Glomerular visceral epithelial cell (primary cell): ENCODE results near the gene MRPL28.
"Not testable (repeated sequence)": the region's sequence is repeated elsewhere in the genome, so short reads cannot be mapped to it uniquely, and the experiment has no call there.

Experiments used
- DNase-seq: peaks from one replicate; pipeline ENCODE4 v3.0.0-alpha.2; 2016; ENCODE audit errors: extremely low spot score

MRPL28 gene

GRCh38 chr16:360698-361336, 9.5 kb downstream of the MRPL28 start:
- DNase-seq: no peak

DNA sequence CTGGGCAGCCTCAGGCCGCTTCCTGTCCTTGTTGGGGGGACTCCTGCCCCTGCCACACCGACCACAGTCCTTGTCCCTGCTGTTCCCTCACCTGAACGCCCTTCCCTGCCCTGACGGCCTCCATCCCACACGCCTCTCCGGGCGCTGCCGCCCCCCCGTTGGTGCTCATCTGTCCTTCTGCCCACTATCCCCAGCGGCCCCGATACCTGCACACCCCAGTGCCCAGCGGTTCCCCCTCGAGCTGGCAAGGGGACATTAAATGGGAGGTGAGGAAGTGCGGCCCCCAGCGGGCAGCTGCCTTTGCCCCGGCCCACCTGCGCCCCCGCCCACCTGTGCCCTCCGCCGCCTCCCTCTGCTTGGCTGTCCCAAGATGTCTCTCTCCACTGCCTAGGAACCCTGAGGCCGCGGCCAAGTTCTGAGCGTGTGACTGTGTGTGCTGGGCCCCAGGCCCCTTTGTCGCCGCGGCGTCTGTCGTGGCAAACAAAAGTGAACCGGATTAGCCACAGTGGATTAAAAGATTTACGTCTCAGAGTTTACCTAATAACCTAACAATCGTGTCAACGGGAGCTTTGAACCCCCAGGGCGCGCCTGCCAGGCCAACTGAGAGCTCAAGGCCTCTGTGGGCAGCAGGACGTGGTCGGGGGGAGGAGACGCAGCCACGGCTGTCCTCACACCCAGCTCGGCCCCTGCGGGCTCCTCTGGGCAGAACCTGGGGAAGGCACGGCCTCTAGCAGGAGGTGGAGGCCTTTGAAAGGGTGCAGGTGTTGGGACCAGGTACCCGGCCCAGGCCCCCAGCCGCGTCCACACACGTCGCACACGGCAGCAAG, 10.3 kb downstream of the MRPL28 start:
- no peak for DNase-seq

DNA sequence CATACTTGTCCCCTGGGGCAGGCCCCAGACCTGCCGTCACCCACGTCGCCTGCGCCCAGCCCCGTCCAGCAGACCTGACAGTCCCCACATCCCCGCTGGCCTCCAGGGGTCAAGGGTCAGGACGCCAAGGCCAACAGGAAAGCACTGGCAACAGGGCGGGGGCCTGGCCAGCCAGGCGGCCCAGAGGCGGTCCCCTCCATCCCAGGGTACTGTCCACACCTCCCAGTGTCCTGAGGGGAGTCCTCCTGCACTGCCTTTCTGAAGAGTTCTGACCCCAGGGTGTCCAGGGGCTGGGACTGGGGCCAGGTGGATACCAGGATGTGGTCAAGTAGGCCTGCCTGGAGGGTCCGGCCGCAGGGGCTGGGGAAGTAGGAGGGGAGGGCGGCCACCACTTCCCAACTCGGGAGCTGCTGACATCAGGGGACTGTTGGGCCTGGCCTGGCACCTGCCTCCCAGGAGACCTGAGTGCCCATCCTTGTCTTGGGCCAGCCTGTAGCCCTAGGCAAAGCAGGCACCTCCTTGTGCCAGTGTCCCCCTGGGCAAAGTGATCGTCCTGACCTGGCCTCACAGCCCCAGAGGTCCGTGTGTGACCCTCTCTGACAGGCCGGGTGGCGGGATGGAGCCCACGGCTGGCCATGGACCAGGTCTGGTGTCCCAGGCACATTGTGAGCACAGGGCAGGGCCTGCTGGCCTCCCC, 11.1 kb downstream of the MRPL28 start:
- no peak for DNase-seq

DNA sequence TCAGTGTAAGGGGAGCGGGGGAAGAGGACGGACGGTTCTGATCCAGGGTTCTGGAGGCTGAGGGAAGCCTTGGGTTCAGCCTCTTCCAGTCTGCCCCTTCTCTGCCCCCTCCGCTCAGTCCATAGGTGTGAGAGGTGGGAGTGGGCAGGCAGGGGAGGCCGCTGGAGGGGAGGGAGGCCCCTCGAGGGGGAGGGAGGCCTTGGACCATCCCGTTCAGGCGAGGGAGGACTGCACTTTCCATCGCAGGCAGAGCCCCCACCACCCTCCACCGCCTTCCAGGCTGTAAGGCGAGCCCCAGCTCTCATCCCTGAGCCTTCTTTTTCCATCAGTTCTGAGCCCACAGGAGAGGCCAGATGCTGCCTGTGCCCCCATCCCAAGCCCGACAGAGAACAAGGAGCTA, 13.6 kb downstream of the MRPL28 start:
- DNase-seq: no peak

DNA sequence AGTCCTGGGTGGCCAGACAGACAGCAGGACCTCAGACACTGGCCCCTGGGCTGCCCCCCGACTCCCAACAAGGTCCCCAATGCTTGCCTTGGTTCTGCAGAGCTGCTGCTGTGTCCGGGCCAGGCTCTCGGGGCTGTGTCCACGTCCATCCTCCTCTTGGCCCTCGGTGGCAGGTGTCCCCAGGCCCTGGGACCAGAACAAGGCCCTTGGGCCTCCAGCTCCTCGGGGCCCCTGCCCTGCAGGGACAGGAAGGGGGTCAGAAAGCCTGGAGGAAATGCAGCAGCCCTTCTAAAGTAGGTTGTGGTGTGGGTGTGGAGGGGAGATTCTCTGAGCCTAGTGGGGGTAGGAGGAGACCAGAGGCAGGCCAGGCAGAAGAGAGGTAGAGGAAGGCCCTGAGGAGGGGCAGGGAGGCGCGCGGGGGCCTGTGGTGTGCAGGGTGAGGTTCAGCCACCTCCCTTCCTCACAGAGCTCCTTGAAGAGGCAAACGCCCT, 15.3 kb downstream of the MRPL28 start:
- DNase-seq: no peak

DNA sequence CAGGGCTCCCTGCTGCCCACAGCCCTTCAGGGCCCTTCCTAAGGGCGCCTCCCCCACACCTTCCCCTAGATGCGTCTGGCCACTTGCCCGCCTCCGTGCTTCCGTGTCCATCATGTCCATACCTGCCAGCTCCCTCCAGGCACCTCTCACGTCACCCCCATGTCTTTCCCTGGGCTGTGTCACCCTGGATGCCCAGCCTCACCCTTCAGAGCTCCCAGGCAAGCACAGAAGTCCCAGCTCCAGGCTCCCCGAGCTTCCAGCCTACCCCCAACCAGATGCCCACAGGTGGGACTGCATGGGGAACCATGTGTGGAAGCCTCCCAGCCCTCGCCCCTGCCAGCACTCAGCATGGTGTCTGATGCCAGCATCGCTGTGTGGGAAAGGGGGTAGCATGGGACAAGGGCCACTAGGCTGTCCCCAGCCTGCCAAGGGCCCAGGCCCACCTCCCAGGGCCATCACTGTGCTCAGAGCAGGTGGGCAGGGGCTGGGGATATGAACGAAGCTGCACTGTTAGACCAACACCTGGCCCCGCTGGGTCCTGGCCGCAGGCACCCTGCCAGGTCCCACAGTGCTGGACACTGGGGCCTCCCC, 16.0 kb downstream of the MRPL28 start:
- no peak for DNase-seq

GRCh38 chr16:353404-354290, 16.7 kb downstream of the MRPL28 start:
- no peak for DNase-seq

- peak; percentile 99 for DNase-seq
Measured at GRCh38 chr16:352547-353403, 17.6 kb downstream of the MRPL28 start, which contains the start of gene AXIN1. Gene AXIN1, minus strand, starts transcription at chr16:352723. Its CDS starts 5,698 bp downstream, at chr16:347025.

DNA sequence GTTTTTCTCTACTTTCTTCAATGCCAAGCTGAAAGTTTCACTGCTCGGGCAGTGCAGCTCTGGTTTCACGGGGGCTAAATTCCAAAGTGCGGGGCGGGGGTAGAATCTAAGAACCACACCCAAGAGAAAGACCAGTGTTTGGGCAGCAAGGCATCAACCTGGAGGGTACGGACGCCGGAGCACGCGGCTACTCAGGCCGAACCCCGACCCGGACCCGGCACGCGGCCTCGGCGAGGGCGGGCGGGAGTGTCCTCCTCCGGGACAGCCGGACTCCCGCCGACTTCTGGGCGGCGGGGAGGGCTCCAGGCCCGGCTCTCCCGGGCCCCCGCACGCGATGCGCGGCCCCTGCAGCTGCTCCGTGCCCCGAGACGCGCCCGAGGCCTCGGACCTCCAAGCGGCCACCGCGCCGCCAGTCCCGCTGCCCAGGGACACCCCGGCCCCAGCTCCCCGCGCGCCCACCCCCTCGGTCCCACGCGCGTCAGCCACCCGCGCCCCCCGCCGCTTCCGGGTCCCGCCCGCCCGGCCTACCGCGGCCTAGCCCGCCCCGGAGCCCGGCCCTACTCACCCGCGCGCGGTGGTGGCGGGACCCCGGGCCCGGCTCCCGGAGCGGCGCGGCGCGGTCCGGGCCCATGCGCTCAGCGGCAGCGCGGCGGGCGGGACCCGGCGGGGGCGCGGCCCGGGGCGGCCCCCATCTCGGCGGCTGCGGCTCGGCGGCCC, 18.4 kb downstream of the MRPL28 start:
- peak; percentile 16 for DNase-seq

DNA sequence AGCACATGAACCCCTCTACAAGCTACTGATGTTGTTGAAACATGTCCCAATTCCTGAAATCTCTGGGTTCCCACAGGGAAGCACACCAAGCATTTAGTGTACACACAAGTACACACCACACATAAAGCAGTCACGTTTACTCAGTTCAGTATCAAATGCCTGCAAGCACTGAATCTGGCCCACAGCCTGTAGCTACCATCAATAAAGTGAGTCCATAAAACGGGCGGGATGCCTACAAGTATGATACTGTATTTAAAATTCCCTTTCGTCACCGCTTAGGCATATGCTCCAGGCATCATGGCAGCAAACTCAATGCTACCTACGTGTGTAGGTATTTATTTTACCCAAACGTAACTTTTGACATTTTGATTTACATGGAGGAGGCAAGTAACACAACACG, 20.1 kb downstream of the MRPL28 start:
- no peak for DNase-seq

GRCh38 chr16:349211-349610, 21.1 kb downstream of the MRPL28 start:
- peak; percentile 63 for DNase-seq

GRCh38 chr16:348495-348894, 21.8 kb downstream of the MRPL28 start:
- DNase-seq: not testable (repeated sequence)

DNA sequence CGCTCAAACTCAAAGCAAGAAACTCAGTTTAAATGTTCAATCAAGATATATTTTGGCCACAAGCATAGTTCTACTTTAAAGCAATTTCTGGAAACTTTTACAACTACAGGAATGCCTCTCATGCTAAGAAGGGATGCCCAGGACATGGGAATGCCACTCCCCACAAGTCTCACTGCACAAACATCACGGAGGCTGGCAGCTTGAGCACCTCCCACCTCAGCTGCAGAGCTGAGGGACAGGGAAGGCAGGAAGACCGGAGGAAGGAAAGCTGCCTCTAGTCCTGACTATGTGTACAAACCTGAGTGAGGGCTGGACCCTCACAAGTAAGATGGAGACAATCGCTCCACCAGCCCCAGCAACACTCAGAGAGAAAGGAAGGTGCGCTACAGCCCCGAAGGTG, 23.1 kb downstream of the MRPL28 start:
- no peak for DNase-seq

GRCh38 chr16:346587-346986, 23.8 kb downstream of the MRPL28 start:
- DNase-seq: no peak

- DNase-seq: no peak
Measured at GRCh38 chr16:345772-346171, 24.6 kb downstream of the MRPL28 start.

DNA sequence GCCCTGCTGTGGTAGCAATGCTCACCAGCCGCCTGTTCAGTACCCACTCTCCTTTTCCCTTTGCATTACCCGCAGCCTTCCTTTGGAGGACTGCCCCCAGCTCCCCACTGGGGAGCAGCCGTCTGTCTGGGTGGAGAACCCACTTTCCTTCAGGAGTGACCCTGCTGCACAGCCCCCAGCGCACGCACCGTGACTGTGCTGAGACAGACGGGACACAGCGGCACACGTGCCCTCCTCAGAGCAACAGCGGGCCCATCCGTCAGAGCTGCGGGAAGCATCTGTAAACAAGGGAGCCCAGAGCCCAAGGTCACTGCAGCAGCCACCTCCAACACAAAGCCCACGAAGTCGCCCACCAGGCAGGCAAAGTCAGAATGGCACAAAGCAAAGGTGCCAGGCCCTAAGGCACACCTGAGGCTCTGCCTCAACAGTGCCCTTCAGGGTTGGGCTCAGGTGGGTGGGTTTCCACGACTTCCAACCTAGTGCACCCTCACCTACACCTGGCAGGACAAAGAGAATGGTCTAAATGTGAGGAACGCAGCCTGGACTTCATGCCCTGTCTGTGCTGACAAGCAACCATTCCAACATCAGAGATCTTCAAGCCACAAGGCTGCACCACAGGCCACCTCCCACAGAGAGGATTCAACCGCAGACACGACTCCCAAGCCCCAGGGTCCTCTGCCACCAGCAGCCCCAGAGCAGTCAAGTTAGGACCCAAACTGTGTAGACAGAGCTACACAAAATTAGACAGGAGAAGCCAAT, 27.7 kb downstream of the MRPL28 start:
- no peak for DNase-seq

DNA sequence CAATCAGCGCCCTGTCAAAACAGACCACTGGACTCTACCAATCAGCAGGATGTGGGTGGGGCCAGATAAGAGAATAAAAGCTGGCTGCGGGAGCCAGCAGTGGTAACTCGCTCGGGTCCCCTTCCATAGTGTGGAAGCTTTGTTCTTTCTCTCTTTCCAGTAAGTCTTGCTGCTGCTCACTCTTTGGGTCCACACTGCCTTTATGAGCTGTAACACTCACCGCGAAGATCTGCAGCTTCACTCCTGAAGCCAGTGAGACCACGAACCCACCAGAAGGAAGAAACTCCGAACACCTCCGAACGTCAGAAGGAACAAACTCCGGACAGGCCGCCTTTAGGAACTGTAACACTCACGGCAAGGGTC, 28.4 kb downstream of the MRPL28 start:
- not testable (repeated sequence) for DNase-seq

GRCh38 chr16:341095-341973, 29.0 kb downstream of the MRPL28 start:
- DNase-seq: not testable (repeated sequence)
